DOHH2 (cell line): ENCODE measurements around the gene MRPL4.

Source experiments
- CTCF ChIP-seq: fragments of 200-600 bp; sonication (generic); IDR thresholded peaks from one replicate; pipeline ENCODE4 v1.5.1; 2014; ENCODE audit warnings: antibody characterized with exemption, mild to moderate bottlenecking, low read depth, low read length; ENCODE audit not compliant: poor library complexity, severe bottlenecking
- EZH2phosphoT487 ChIP-seq: fragments of 200-600 bp; sonication (generic); IDR thresholded peaks from 2 replicates; pipeline ENCODE4 v1.6.1; 2017; ENCODE audit warnings: borderline replicate concordance, mild to moderate bottlenecking, antibody characterized with exemption, low read length, moderate library complexity, mixed read lengths

GRCh38 chr19:10235003-10235402, 17.0 kb upstream of the MRPL4 start:
- TF ChIP-seq CTCF (no peak), EZH2phosphoT487 (no peak)
